Measurements from ENCODE around the gene GFRA4.

GFRA4 gene

GRCh38 chr20:3653921-3654320, 9.3 kb downstream of the GFRA4 start:
- DNase-seq (ENCODE audit: low read depth in 2 of 2): no peak

GRCh38 chr20:3652676-3653596, 10.3 kb downstream of the GFRA4 start:
- no peak for DNase-seq (ENCODE audit: low read depth in 2 of 2)

DNA sequence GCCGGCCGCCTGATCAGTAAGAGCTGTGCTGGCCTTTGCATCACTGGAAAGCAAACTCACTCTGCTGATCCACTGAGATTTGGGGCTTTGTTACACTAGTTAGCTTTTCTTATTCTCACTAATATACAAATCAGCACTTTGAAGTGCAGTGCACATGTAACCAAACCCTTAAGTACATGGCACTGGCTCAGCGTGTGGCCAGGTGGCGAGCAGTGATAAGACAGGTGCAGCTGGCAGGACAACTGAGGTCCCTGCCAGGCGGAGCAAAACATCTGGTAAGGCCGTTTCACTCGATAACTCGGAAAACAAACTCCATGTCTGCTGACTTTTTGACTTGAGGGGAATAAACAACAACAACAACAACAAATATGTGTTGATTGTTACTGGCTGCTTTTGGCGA, 11.0 kb downstream of the GFRA4 start:
- no peak for DNase-seq (ENCODE audit: low read depth in 2 of 2)

- no peak for DNase-seq (ENCODE audit: low read depth in 2 of 2)
Measured at GRCh38 chr20:3651204-3651962, 11.8 kb downstream of the GFRA4 start.

- DNase-seq (ENCODE audit: low read depth in 2 of 2): no peak
Measured at GRCh38 chr20:3648951-3649350, 14.2 kb downstream of the GFRA4 start.

DNA sequence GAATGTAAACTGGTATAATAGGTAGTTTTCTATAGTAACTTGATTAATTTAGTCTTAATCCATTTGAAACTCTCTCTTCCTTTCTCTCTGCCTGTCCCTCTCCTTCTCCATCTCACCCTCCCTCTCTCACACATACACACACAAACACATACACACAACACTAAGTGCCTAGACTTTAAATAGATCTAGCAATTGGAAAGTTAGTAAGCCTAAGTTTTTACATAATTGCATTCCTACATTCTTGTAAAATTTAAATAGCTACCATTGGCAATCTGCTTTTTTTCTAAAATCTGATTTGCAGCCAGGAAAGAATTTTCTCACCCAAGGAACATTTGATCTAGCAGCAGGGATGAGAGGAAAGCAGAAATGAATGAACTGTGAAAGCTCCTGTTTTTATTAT, 15.7 kb downstream of the GFRA4 start:
- DNase-seq (ENCODE audit: low read depth in 2 of 2): no peak

- DNase-seq (ENCODE audit: low read depth in 2 of 2): no peak
Measured at GRCh38 chr20:3646651-3647050, 16.5 kb downstream of the GFRA4 start.

GRCh38 chr20:3646067-3646440, 17.1 kb downstream of the GFRA4 start:
- DNase-seq (ENCODE audit: low read depth in 2 of 2): no peak

DNA sequence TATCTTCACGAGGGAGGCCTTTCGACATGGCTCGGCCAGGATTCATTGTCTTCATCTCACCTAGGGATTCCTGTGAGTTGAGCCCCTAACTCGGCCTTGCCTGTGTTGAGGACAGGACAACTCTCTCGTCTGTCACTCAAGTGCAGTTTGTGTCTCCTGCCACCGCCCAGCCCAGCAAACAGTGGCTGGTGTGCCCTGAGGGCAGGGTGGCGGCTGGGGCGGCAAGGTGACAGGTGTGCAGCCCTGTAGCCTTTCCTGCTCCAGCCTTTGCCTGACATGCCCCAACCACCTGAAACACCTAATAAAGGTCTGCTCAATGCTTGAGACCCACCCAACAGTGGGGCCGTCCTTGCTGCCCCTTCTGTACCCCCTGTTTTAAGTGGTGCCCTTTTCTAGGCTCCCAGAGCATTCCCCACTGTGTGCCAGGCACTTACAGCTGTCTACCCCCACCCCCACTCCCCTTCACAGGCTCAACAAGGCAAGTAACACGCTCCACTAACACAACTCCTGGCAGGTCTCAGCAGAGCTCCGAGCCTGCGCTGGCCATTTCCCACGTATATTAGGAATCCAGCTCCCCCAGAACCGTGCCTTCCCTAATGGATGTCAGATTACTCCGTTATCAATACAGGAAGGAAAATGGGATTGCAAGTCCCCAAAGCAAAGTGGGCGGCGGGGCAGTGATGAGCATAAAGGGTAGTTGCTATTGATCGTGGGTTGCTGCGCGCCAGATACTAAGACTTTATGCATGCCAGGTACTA, 17.7 kb downstream of the GFRA4 start:
- no peak for DNase-seq (ENCODE audit: low read depth in 2 of 2)

DNA sequence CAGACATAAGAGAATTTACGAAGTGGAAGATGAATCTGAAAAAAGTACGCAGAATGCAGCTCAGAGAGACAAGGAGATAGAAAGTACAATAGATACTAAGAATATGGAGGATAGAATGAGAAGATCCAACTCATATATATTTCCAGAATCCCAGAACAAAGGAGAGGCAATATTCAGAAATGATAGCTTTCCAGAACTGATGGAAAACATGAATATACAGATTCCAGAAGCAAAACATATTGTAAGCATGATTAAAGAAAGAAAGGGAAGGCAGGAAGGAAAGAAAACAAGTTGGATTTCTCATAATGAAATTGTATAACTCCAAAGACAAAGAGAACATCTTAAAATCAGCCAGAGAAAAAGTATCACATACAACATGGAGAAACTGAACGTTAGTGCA, 22.9 kb downstream of the GFRA4 start:
- DNase-seq (ENCODE audit: low read depth in 2 of 2): no peak

DNA sequence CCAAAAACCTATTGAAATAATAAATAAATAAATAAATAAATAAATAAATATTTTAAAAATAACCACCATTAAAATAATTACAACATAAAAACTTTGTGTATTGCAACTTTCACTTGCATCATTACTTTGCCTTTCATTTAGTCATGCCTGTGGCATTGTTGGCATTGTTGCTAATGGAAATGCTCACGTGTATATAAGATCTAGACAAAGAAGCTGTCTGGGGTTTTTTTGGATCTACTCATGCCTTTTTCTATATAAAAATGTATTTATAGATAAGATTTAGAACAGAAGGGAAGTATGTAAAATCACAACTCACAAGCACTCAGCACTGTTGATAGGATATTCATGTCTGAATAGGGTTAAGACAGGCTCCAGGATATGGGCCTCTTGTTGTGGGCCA, 27.9 kb downstream of the GFRA4 start:
- DNase-seq (ENCODE audit: low read depth in 2 of 2): no peak

DNA sequence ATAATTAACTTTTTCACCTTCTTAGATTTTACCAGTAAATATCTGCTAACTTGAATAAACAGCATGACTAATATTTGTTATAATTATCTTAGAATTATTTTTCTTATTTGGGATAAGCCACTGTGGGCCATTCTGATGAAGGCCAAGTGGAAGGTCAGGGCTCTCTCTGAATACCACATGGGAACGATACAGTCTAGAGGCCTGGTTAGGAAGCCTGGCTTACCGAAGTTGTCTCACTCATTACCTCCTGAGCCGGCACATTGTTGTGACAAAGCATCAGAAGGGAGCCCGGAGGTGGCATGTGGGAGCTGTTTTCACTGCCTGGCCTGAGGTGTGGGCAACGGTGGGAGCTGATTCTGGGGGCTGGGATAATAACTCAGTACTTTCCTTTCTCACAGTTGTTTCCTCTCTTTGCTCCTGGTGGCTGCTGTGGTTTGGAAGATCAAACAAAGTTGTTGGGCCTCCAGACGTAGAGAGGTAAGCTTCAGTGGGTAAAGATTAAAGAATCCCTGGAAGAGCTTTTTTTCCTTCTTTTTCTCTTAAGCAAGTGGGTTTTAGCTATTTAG, 29.2 kb downstream of the GFRA4 start:
- DNase-seq (ENCODE audit: low read depth in 2 of 2): no peak

DNA sequence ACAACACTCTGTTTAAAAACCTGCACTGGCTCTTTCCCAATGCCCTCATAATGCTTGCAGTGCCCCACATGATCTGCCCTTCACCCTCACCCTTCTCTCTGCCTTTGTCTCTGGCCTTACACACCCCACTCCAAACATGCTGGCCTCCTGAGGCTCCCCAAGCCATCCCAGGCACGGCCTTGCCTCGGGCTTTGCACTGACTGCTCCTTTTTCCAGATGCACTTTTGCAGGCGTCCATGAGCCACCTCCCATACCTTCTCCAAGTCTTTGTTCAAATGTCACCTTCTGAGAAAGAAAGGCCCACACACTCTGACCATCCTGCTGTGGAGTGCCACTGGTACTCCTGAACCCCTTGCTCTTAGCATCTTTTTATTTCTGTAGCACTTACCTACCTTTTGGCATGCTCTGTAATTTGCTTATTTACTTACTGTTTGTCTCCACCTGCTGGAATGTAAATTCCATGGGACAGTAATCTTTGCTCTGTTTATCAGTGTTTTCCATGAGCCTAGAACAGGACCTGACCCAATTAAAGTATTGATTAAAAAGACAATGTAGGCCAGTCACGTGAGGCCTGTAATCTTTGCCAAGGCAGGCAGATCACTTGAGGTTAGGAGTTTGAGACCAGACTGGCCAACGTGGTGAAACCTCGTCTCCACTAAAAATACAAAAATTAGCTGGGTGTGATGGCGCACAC, 30.7 kb downstream of the GFRA4 start:
- no peak for DNase-seq (ENCODE audit: low read depth in 2 of 2)

GRCh38 chr20:3631534-3631933, 31.7 kb downstream of the GFRA4 start:
- no peak for DNase-seq (ENCODE audit: low read depth in 2 of 2)

DNA sequence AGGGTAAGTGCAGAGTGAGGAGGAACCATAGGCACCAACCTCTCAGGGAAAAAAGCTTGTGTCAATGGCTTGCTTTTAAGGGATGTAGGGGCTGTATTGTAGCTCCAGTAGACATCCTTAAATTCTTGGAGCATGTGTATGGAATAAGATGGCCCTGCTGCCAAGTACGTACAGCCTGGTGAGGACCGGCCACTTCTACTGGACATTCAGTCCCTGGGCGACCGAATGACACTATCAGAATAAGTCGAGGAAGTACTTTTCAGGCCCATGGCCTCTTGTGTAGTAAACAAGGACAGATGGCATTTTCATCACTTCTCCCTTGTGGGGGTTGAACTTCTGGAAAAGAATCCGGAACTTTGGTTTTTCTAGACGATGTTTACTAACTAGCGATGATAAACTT, 32.8 kb downstream of the GFRA4 start:
- DNase-seq (ENCODE audit: low read depth in 2 of 2): no peak

DNA sequence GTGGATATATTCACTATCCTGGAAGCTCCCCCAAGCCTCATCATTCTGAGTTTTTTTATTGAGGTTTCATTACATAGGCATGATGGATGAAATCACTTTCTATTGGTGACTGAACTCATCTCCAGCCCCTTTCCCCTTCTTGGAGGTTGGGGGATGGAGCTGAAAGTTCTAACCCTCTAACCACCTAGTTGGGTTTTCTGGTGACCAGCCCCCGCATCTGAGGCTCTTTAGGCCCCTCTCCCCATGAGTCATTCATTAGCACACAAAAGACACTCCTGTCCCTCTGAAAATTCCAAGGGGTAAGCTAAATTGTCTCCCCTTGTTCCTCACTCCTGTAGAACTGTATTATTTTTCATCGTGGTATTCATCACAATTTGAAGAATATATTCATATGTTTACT, 33.3 kb downstream of the GFRA4 start:
- no peak for DNase-seq (ENCODE audit: low read depth in 2 of 2)

DNA sequence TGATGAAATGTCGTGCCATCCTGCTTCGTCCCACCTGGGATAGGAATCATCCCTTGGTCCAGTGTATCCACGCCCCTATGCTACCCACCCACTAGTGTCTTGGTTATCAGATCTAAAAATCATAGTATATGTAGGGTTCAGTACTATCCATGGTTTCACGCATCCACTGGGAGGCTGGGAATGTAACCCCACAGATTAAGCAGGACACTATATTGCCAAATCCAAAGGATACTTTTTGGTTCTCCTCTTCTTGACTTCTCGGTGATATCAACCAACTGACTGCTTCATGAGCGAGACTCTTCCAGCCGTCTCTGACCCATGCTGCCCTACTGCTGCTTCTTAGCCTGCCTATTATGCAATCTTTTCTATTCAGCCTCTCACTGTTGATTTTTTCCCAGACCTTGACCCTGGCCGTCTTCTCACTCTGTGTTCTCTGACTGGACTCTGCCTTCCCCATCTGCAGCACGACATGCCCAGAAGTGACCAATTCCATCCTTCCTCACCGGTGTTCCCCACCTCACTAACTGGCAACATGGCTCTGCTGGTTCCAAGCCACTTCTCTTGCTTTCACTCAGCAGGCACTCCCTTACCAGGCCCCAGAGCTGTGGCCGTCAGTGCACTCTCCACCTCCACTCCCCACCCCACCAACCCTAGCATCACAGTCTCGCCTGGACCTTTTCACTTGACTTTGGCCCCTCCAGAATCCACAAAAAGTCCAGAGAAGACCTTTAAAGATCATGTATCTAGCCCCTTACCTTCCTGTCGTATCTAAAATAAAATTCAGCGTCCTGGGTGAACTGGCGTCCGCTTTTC, 34.5 kb downstream of the GFRA4 start:
- DNase-seq (ENCODE audit: low read depth in 2 of 2): no peak

DNA sequence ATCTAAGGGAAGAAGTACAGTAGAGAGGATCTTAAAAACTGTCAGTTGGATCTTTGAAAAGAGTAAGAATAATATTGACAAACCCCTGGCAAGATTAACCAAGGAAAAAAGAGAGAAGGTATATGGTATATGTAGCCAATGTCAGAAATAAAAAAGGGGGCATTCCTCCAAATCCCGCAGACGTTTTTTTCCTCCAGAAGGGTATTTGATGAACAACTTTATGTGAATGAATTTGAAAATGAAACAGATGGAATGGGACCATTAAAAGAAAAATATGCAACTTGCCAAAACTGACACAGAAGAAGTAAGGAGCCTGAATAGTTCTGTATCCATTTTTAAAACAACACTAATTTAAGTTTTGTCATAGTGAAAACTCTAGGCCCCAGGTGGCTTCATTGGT, 35.7 kb downstream of the GFRA4 start:
- DNase-seq (ENCODE audit: low read depth in 2 of 2): no peak

DNA sequence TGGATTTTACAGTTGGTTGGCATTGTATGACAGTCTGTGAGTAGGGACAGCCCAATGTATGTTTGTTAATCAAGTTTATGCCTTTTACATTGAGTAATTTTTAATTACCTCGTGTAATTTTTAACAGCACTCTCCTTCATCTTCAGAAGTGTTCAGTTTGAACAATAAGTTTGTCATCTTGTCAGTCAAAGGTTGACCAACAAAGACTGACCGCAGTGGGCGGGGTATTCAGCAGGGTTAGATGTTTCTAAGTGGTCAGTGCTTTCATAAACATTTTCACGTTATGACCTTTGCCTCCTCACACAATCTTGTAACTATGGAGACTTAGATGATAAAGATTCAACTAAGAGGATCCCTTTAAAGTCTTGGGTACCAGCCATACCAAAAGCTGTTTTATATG, 40.8 kb downstream of the GFRA4 start:
- DNase-seq (ENCODE audit: low read depth in 2 of 2): no peak

- no peak for DNase-seq (ENCODE audit: low read depth in 2 of 2)
Measured at GRCh38 chr20:3621111-3621510, 42.1 kb downstream of the GFRA4 start.

DNA sequence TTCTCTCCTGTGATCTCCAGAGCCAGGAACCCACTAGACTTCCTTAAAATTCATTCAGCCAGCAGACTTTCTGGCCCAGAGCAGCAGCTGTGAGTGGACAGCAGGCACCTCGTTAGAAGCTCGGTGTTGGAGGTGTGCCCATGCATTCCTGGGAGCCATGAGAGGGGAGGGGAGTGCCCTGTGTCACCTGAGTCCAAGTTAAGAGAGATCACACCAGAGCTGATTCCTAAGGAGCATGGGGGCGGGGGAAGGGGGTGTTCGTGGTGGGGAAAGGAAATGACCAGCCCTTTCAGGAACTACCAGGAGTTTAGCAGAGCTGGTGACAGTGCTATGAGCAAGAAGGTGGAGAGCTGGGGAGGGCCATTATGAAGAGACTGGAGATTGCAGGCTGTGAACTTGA, 46.9 kb downstream of the GFRA4 start:
- DNase-seq (ENCODE audit: low read depth in 2 of 2): no peak
